Nucleus accumbens (tissue), 56 donors: ENCODE data around the gene CTSL.
A peak's percentile ranks its signal among the peaks of the same experiment; 100 is the strongest.

Experiments used
- DNase-seq, 56 donors: peaks; one replicate each; lab custom pipeline; 2025; lab: John Stamatoyannopoulos, UW

The CTSL gene

DNA sequence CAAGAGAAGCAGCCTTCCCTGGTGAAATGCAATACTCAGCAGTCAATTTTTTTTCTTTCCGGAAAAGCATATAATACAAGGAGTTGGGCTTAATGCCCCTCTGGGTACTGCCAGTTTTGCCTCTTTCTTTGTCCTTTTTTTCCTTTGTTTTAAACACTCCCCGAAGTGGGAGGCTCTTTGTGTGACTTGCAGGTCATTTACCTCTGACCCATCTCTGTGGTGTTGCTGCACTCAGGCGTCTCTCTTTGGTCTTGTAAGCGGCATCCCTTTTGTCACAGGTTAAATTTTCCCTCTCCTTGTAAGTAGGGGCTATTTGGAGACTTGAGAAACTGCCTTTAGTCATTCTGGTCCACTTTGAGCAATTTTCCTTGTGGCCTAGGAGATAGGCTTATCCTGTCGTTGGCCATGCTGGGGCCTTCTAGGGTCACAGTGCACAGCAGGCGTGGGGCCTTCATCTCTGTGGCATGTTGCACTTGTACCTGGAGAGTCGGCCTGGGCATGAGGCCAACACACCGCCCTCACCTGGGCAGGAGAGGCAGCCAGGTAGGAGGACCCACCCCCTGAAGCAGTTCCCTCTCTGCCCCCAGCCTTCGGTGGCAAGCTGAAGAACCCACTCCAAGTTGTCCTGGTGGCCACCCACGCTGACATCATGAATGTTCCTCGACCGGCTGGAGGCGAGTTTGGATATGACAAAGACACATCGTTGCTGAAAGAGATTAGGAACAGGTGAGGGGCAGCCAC lies 27.7 kb upstream of the CTSL start:
- no peak for DNase-seq

DNA sequence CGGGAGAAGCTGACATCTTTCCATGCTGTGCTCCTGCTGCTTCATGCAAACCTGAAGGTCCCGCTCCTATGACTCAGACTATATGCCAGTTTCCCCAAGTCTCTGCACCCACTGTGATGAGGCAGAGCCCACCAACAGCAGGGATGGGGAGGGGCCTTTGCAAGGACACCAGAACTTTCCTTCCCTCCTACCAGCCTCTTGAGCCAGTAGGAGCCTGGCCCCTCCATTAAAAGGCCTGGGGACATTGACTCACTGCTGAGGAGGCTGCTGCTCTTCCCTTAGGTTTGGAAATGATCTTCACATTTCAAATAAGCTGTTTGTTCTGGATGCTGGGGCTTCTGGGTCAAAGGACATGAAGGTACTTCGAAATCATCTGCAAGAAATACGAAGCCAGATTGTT lies 26.1 kb upstream of the CTSL start:
- no peak for DNase-seq

GRCh38 chr9:87701491-87701890 lies 24.4 kb upstream of the CTSL start:
- DNase-seq = no peak

- no peak for DNase-seq
These were observed 23.9 kb upstream of the CTSL start for GRCh38 chr9:87701931-87702421.

- DNase-seq = no peak
These were observed 23.0 kb upstream of the CTSL start for GRCh38 chr9:87702921-87703320.

GRCh38 chr9:87703636-87704276 lies 22.2 kb upstream of the CTSL start:
- DNase-seq = no peak

DNA sequence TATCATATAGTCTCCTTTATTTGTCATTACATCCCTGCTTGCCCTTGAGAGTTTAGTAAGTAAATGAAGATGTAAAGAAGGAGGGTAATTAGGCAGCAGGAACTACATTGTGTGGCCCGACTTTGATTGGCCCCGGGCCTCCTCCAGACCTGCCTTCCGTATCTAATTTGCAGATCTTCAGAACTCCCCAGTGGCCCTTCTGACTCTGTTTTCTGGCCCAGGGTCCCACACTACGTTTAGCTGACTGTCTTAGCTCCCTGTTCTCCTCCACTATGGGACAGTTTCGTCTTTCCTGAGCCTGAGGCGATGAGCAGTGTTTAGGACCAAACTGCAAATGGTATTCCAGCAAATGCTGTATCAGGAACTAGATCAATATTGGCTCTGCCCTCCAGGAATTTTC lies 21.6 kb upstream of the CTSL start:
- DNase-seq = no peak

DNA sequence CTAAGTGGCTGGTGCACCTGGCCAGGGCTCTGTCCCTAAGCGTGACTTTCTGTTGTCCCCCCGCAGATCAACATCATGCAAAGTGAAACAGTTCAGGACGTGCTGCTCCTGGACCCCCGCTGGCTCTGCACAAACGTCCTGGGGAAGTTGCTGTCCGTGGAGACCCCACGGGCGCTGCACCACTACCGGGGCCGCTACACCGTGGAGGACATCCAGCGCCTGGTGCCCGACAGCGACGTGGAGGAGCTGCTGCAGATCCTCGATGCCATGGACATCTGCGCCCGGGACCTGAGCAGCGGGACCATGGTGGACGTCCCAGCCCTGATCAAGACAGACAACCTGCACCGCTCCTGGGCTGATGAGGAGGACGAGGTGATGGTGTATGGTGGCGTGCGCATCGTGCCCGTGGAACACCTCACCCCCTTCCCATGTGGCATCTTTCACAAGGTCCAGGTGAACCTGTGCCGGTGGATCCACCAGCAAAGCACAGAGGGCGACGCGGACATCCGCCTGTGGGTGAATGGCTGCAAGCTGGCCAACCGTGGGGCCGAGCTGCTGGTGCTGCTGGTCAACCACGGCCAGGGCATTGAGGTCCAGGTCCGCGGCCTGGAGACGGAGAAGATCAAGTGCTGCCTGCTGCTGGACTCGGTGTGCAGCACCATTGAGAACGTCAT lies 19.7 kb upstream of the CTSL start:
- DNase-seq = no peak

DNA sequence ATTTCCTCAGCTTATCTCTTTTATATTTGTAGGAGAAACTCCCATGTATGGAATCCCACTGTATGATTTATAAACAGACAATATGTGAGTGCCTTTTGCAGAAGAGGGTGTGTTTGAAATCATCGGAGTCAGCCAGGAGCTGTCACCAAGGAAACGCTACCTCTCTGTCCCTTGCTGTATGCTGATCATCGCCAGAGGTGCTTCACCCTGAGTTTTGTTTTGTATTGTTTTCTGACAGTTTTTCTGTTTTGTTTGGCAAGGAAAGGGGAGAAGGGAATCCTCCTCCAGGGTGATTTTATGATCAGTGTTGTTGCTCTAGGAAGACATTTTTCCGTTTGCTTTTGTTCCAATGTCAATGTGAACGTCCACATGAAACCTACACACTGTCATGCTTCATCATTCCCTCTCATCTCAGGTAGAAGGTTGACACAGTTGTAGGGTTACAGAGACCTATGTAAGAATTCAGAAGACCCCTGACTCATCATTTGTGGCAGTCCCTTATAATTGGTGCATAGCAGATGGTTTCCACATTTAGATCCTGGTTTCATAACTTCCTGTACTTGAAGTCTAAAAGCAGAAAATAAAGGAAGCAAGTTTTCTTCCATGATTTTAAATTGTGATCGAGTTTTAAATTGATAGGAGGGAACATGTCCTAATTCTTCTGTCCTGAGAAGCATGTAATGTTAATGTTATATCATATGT lies 18.0 kb upstream of the CTSL start:
- no peak for DNase-seq

DNA sequence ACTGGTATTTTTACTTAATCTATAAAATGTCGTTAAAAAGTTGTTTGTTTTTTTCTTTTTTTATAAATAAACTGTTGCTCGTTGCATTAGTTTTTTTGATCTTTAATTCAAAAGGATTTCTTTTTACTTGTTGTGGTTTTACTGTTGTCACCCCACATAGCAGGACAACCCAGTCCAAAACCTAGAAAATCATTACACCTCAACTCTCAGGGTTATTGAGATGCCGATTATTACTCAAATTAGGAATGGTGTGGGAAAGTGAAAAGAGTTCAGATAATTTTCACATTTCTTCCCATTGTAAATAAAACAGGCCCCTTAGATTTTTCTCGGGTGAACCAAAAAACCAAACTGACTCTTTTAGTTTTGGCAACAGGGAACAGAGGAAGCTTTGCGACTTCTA lies 17.4 kb upstream of the CTSL start:
- no peak for DNase-seq

DNA sequence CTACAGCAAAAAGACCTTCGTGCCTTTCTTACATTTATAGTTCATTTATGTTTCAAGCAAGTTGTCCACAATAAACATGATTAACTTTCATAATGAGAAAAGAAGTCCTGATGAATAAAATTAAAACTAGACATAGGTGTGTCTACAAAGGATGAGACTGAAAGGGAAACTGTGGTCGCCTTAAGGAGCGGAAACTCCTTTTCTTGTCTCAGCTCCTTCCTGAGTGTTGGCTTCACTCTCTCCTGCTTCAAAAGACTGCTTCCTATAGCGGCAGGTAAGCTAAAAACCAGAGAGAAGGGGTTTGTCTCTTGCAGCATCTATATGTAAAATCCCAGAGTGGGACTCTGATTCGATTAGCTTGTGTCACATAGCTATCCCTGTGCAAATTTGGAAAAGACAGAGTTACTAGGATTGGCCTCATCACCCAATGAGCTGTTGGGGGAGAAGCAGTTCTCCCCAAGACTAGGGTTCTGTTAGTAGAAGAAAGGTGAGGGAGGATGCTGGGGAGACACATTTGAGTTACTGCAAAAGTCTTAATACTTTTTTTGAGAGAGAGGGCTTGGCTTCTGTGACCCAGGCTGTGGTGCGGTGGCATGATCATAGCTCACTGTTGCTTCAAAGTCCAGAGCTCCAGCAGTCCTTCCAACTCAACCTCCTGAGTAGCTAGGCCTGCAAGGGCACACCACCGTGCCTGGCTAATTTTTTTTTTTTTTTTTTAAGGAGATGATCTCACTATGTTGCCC lies 16.8 kb upstream of the CTSL start:
- no peak for DNase-seq

GRCh38 chr9:87710443-87710842 lies 15.5 kb upstream of the CTSL start:
- no peak for DNase-seq

DNA sequence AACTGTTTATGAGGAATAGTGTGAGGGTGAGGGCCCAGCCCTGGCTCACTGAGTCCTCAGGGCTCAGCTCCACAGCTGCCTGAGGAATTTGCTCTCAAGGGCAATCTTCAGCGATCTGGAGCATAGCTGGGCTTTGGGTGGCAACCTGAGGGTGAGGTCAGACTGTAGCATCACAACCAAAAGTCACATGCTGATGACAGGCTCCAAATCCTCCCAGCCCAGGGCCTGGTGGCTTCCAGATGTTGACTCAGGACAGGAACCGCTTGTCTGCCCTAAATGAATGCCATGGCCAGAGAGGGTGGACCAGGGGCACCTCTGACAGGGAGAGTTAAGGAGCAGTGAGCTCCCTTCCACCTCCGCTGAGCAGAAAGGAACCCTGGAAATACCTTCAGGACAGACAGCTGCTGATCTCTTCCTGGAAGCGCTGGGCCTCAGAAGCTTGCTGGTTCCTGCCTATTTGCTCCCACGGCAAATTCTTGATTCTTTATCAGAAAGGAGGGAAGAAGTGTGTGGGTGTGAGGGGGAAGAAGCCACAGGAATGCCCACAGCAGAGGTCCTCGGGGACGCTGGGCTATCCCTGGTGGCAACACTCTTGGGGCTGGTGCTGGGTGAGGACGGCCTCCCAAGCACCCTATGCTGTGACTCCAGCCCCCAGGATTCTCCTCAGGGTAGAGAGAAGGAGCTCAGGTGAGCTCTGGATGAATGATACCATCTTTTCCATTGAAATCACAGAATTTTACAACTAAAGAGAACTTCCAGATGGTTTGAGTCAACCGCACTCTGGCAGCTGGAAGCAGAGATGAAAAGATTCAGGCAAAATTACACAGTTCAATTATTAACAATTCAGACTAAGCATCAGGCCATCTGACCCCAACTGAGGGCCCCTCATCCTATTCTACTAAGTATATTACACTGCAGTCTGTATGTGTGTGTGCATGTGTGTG lies 13.8 kb upstream of the CTSL start:
- peak in 1 of 56 donors; percentile 35 for DNase-seq

DNA sequence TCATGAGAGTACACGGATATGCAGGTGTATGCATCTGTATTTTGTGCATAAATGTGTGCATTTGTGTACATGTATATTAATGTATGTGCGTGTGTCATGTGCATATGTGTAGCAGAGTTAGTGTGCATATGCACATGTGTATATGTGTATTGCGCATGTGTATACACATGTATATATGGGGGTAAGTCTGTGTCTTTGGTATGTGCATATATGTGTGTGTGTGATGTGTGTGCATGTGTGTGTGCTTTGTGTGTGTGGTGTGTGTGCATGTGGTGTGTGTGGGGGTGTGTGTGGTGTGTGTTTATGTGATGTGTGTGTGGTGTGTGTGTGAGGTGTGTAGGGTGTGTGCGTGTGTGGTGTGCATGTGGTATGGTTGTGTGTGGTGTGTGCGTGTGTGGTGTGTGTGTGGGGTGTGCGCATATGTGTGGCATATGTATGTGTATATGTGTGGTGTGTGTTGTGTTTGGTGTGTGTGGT lies 13.1 kb upstream of the CTSL start:
- DNase-seq = no peak

- DNase-seq = peak in 36 of 56 donors; percentile 8 to 66 (median 31)
These were observed 12.5 kb upstream of the CTSL start for GRCh38 chr9:87713278-87713987.

DNA sequence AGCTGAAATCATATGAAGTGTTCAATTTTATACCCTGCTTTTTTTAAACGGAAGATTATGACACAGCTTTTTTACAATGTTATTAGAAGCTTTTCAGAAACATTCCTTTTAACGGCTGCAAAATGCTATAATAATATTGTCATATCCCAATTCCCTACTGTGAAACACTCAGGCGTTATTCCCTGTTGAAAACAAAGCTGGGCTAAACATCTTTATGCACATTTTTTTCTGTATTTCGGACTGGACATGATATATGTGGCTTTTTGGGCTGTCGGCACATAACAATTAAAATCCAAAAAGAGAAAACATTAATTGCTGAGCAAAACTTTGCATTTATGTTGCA lies 12.0 kb upstream of the CTSL start:
- no peak for DNase-seq

DNA sequence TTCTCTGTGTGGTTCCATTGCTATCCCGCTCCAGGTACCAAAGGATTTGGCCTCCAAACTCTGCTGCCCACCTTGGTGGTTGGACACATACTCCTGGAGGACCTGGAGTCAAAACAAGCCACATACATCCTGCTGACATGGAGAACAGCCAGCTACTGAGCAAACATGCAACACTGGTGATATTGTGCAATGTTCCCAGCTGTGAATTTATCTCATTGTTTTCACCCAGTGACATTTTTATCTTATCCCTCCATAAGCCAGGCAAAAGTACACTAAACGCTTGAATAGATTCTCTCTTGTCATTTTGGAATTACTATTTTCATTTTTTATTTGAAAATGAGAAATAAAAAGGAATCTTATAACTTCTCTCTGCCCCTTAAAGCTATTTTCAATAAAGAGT lies 11.1 kb upstream of the CTSL start:
- peak in 16 of 56 donors; percentile 6 to 34 (median 17) for DNase-seq

DNA sequence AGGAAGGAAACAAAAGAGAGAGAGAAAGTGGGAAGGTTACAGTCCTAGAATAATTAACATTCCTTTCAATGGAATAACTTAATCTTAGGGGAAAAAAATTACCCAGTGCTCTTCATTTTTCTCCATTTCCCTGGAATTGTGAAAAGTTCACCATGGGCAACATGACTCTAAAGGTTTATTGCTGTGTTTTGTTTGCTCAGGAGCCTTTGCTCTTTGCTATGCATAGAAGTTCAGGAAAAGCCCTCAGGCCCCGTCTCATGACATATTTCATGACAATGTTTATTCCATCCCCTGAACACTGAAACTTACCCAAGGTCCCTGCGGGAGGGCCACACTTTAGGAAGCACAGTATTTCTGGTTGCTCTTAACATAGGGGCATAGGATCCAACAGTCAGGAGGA lies 9.8 kb upstream of the CTSL start:
- DNase-seq = no peak

DNA sequence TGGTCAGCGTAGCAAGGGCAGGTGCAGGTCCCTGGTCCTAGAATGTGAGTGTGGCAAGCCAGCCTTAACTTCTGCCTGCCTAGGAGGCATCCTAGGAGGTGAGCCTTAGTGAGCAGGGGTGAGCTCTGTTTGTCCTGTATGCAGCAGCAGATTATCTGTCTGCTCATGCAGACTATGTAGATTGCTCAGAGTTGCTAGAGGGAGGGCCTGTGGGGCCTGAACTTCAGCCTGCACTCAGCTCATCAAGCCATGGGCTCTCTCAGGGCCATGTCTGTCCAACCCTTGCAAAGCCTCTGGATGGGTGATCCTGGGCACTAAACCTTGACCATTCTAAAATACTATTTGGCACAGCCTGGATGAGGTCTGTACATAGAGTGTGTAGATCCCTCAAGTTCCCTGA lies 8.5 kb upstream of the CTSL start:
- DNase-seq = no peak
